Tibial nerve (tissue), 4 donors: ENCODE data around the gene EMID1. TPM values are rescaled to one million over a fixed set of nuclear protein-coding genes. Genes with fewer than 3 reads are reported as not detected.

Experiments used
- DNase-seq, 2 donors: peaks; one replicate each; pipeline ENCODE4 v3.0.0-alpha.2; 2019; ENCODE audit warnings: low spot score in 2 of 2
- H3K27ac ChIP-seq, 4 donors: fragments of 200-600 bp; sonication (generic) in 3 of 4; one replicate each; pipeline ENCODE4 v1.5.1; 2017 to 2019; ENCODE audit warnings: mild to moderate bottlenecking in 1 of 4
- H3K27me3 ChIP-seq, 2 donors: fragments of 200-600 bp; sonication (generic) in 1 of 2; one replicate each; pipeline versions ENCODE4 v1.5.1 to v1.6.0; 2017 to 2019
- H3K36me3 ChIP-seq, 3 donors: fragments of 200-600 bp; sonication (generic); one replicate each; pipeline ENCODE4 v1.5.1; 2018 to 2019
- H3K4me1 ChIP-seq, 4 donors: fragments of 200-600 bp; sonication (generic) in 3 of 4; one replicate each; pipeline ENCODE4 v1.5.1; 2017 to 2019
- H3K4me3 ChIP-seq, 4 donors: fragments of 200-600 bp; sonication (generic) in 3 of 4; one replicate each; pipeline ENCODE4 v1.5.1; 2017 to 2019; ENCODE audit warnings: mild to moderate bottlenecking in 1 of 4, moderate library complexity in 1 of 4
- H3K9me3 ChIP-seq, 4 donors: fragments of 200-600 bp; sonication (generic) in 3 of 4; one replicate each; pipeline ENCODE4 v1.5.1; 2017 to 2019
- EP300 ChIP-seq, 2 donors: sonication (generic); formaldehyde crosslinking; IDR thresholded peaks; one replicate each; pipeline ENCODE4 v1.6.1; 2017; ENCODE audit warnings: antibody characterized with exemption in 2 of 2, mild to moderate bottlenecking in 1 of 2
- POLR2A ChIP-seq, 2 donors: fragments of 450-650 bp; IDR thresholded peaks; one replicate each; pipeline ENCODE4 v1.6.1; 2017; ENCODE audit warnings: antibody characterized with exemption in 2 of 2, mild to moderate bottlenecking in 2 of 2, moderate library complexity in 2 of 2
- WGBS, 2 donors: methylation state at CpG; one replicate each; pipeline ENCODE4 v1.1.5; 2018; 5-methylcytosine and 5-hydroxymethylcytosine counted together
- total RNA-seq, 4 donors: library from RNA; depleted of rRNA; stranded (reverse); fragments of >200 nt; gene quantifications; one replicate each; pipeline ENCODE4 v1.1.0, GENCODE V29; 2016
- TF ChIP-seq, protein P1 (sequence below), 5 experiments: fragments of 200-600 bp in 3 of 5; fragments of 450-650 bp in 2 of 5; sonication (generic) in 3 of 5; IDR thresholded peaks; one replicate each; pipeline ENCODE4 v1.5.1; 2016 to 2019; ENCODE audit warnings: antibody characterized with exemption in 5 of 5, mild to moderate bottlenecking in 3 of 5, moderate library complexity in 2 of 5

The EMID1 gene
- total RNA-seq, 4 donors from 2014 or later, result 1.0 to 9.9 (median 3.0) TPM

DNA sequence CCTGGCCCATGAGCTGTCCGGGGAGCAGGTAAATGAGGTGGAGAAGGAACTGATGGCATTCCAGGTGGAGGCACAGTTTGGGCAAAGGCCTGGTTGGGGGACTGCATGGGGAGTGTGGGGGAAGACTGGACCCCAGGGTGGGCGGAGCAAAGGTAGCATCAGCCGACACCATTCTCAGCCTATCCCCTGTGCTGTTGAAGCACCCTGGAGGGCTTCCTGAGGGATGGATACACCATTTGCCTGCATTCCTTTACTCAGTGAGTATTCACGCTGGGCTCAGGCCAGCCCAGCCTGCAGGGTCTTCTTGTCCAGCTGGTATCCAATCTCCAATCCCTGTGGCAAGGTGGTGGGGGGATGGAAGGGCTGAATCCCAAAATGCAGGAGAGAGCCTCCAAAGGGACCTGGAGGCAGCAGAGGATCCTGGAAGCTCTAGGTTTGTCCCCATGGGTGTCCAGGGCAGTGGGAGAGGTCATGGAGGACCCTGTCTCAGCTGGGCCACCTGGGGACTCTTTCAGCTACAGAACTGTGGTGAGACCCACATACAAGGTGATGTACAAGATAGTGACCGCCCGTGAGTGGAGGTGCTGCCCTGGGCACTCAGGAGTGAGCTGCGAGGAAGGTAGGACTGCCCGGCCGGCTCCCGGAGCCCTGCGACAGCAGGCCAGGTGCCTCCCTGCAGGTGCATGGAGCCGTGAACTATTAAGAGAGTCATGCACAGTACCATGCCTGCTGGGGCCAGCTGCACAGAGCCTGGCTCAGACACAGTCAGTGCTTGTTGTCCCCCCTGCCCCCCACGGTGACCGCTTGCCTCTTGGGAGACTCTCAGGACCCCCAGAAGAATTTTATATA, 9.5 kb downstream of the EMID1 start:
- H3K4me3 ChIP-seq, result no peak overlapping the region
- H3K27ac ChIP-seq, result no peak overlapping the region
- H3K27me3 ChIP-seq, result no peaks in the 10 kb centered on the region
- no peaks in the 10 kb centered on the region for H3K9me3 ChIP-seq
- no peak for DNase-seq
- no peaks in the 10 kb centered on the region for H3K36me3 ChIP-seq
- WGBS, 2 donors, result 88 to 91% methylated on average over 14 of the region's 14 CpGs
- peaks cover 0 to 9% (median 0%) of the 10 kb centered on the region in 4 donors for H3K4me1 ChIP-seq
- TF ChIP-seq POLR2A (IDR thresholded peaks at IDR 0.05), result no peak

DNA sequence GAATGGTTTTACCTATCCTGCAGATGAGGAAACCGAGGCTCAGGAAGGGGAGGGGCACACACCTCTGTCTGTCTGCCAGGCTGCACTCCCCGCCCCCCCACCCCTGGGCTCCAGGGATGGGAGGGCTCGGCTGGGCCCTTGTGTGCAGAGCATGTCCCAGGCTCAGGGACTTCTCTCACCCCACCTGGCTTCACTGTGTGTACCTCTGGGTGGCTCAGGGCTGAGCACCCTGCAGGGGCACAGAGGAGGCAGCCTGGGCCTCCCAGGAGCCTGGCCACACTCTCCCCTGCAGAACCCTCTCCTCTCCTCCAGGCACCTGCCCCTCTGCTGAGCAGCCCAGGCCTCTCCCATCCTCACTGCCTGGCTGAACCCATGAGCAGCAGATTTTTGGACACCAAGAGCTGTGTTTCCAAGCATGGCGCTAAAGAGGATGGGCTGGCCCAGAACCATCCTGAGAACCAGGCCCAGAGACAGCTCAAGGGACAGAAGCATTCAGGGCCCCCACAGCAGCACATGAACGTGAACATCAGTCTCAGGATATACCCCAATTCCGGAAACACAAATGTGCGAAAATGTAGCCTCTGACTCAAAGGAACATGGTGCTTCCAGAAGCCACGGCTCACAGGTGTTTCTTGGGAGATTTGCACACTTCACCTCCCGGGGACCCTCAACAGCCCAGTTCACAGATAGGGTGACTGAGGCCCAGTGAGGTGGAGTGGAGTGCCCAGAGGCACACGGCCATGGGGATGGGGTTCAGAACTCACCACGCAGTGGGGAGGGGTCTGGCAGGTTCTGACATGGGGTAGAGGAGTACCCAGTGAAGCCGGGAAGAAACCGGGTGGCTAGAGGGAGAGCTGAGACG, 10.5 kb downstream of the EMID1 start:
- H3K27ac ChIP-seq, result no peak overlapping the region
- H3K27me3 ChIP-seq, result no peaks in the 10 kb centered on the region
- TF ChIP-seq, protein P1, sequence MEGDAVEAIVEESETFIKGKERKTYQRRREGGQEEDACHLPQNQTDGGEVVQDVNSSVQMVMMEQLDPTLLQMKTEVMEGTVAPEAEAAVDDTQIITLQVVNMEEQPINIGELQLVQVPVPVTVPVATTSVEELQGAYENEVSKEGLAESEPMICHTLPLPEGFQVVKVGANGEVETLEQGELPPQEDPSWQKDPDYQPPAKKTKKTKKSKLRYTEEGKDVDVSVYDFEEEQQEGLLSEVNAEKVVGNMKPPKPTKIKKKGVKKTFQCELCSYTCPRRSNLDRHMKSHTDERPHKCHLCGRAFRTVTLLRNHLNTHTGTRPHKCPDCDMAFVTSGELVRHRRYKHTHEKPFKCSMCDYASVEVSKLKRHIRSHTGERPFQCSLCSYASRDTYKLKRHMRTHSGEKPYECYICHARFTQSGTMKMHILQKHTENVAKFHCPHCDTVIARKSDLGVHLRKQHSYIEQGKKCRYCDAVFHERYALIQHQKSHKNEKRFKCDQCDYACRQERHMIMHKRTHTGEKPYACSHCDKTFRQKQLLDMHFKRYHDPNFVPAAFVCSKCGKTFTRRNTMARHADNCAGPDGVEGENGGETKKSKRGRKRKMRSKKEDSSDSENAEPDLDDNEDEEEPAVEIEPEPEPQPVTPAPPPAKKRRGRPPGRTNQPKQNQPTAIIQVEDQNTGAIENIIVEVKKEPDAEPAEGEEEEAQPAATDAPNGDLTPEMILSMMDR (IDR thresholded peaks at IDR 0.05), result no peak
- TF ChIP-seq POLR2A (IDR thresholded peaks at IDR 0.05) (no peak), EP300 (IDR thresholded peaks at IDR 0.05) (no peak)
- no peak overlapping the region for H3K4me3 ChIP-seq
- no peaks in the 10 kb centered on the region for H3K9me3 ChIP-seq
- no peak for DNase-seq
- peaks cover 0 to 9% (median 0%) of the 10 kb centered on the region in 4 donors for H3K4me1 ChIP-seq
- WGBS, 2 donors, result 78 to 82% methylated on average over 13 of the region's 14 CpGs
- H3K36me3 ChIP-seq, result no peaks in the 10 kb centered on the region

DNA sequence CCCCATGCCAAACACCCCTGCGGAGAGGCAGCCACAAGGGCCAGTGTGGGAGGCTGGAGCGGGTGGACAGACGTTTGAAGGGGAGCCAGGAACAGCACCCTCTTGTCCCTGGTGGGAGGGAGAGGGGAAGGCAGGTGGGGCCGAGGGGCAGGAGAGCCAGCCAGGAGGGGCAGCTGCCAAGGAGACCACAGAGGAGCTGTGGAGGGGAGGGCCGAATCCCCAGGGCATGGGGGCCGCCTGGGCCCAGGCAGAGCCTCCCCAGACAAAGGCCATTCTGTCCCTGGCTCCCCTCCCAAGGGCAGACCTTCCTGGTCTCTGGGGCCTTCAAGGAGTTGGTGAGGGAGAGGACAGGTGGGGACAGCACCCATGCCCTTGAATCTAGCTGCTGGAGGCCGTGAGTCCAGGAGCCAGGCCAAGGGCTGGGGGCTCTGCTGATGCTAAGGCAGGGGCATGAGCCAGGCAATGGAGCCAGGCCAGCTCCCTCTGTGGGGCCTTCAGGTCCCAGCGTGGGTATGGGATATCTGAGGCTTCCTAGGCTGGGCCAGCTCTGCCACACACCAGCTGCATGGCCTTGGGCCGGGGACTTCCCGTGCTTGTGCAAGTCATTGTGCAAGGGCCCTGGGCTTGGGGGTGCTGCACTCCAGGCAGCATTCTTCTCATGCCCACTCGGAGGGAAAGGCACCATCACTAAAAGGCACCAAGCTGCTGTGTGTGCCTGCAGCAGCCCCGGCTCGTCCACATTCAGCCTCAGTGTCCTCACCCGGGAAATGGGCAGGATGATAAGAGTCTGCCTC, 11.4 kb downstream of the EMID1 start:
- Histone ChIP-seq H3K4me1 (peaks cover 0 to 9% (median 0%) of the 10 kb centered on the region in 4 donors), H3K27ac (no peak overlapping the region), H3K27me3 (no peaks in the 10 kb centered on the region), H3K36me3 (no peaks in the 10 kb centered on the region), H3K4me3 (no peak overlapping the region), H3K9me3 (no peaks in the 10 kb centered on the region)
- 66 to 68% methylated on average over 11 to 12 of the region's 14 CpGs for WGBS, 2 donors
- no peak for TF ChIP-seq EP300 (IDR thresholded peaks at IDR 0.05)
- TF ChIP-seq, protein P1 (IDR thresholded peaks at IDR 0.05), result no peak
- TF ChIP-seq POLR2A (IDR thresholded peaks at IDR 0.05), result no peak
- DNase-seq, result no peak

DNA sequence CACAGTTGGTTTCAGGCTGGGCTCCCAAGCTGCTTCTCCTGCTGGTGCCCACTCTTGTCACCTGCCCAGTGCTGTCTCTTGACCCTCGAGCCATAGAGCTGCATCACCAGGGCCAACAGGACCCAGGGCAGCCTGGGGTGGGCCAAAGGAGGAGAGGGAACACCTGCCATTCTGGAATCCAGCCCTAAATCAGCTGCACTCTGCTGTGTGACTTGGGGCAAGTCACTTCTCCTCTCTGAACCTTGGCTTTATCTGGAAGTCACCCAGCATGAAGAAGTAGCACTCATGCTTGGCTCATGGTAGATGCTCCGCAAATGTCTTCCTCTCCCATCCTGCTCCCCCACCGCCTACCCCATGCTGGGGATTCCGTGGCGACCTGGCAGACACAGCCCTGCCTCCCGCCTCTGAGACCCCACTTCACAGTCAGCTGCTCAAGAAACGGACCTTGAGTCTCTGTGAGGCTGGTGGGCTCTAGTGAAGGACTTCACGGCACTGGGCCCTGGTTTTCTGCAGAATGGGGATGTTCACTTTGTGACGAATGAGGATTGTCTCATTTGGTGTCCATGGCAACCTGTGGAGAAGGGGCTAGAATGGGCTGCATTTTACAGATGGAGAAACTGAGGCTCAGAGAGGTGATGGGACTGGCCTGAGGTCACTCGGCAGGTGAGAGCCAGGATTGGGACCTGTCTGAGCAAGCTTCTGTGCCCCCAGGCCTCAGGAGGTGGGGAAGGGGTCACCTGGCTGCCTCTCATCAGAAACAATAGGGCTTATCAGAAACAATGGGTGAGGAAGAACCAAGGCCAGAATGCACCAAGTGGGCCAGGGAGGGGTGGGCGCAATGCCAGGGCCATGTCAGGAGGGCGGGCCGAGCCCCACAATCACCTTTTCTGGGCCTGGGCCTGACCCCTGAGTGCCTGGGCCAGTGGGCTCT, 12.4 kb downstream of the EMID1 start:
- Histone ChIP-seq H3K9me3 (no peaks in the 10 kb centered on the region), H3K36me3 (no peaks in the 10 kb centered on the region), H3K4me1 (peaks cover 0 to 9% (median 0%) of the 10 kb centered on the region in 4 donors), H3K4me3 (no peak overlapping the region), H3K27me3 (no peaks in the 10 kb centered on the region), H3K27ac (no peak overlapping the region)
- 83 to 85% methylated on average over 13 of the region's 13 CpGs for WGBS, 2 donors
- TF ChIP-seq, protein P1 (IDR thresholded peaks at IDR 0.05), result no peak
- TF ChIP-seq EP300 (IDR thresholded peaks at IDR 0.05) (no peak), POLR2A (IDR thresholded peaks at IDR 0.05) (no peak)
- DNase-seq, result no peak
